Esophagus squamous epithelium (tissue), 5 donors: ENCODE results near the gene DLG4. TPM values are rescaled to one million over a fixed set of nuclear protein-coding genes. Genes with fewer than 3 reads are reported as not detected.
A peak's percentile ranks its signal among the peaks of the same experiment; 100 is the strongest.

Experiments used
- DNase-seq: peaks from one replicate; lab custom pipeline; 2025; lab: John Stamatoyannopoulos, UW
- H3K27ac ChIP-seq, 4 donors: fragments of 200-600 bp; sonication (generic); one replicate each; pipeline ENCODE4 v1.5.1; 2016 to 2019; ENCODE audit warnings: mild to moderate bottlenecking in 1 of 4
- H3K27me3 ChIP-seq, 4 donors: fragments of 200-600 bp; sonication (generic); 1 replicate in 3 of 4; 2 replicates in 1 of 4; pipeline versions ENCODE4 v1.5.1 to v1.6.0; 2017 to 2021; ENCODE audit warnings: antibody characterized with exemption in 1 of 4
- H3K36me3 ChIP-seq, 3 donors: fragments of 200-600 bp; sonication (generic); one replicate each; pipeline ENCODE4 v1.5.1; 2016 to 2019
- H3K4me1 ChIP-seq, 3 donors: fragments of 200-600 bp; sonication (generic); one replicate each; pipeline ENCODE4 v1.5.1; 2017 to 2019
- H3K4me3 ChIP-seq, 4 donors: fragments of 200-600 bp; sonication (generic); 1 replicate in 3 of 4; 2 replicates in 1 of 4; pipeline ENCODE4 v1.5.1; 2016 to 2019; ENCODE audit warnings: mild to moderate bottlenecking in 2 of 4, moderate library complexity in 1 of 4
- H3K9me3 ChIP-seq, 3 donors: fragments of 200-600 bp; sonication (generic); one replicate each; pipeline ENCODE4 v1.5.1; 2016 to 2019
- POLR2A ChIP-seq, 4 donors: fragments of 450-650 bp; IDR thresholded peaks; one replicate each; pipeline ENCODE4 v1.6.1; 2017; ENCODE audit warnings: antibody characterized with exemption in 4 of 4, mild to moderate bottlenecking in 4 of 4, moderate library complexity in 3 of 4
- whole genome bisulfite sequencing, 2 donors: methylation state at CpG; one replicate each; pipeline ENCODE4 v1.1.5; 2018; 5-methylcytosine and 5-hydroxymethylcytosine counted together
- intact Hi-C: fragments of 100-400 bp; cut with DNase I; formaldehyde crosslinking; loops from one replicate; pipeline ENCODE4 v1.15.0; 2022
- small RNA-seq, 4 donors: library from RNA; depleted of rRNA; stranded (forward); fragments of <200 nt; gene quantifications; one replicate each; pipeline ENCODE3, GENCODE V24; 2016
- total RNA-seq, 4 donors: library from RNA; depleted of rRNA; stranded (reverse); fragments of >200 nt; gene quantifications; one replicate each; pipeline ENCODE4 v1.1.0, GENCODE V29; 2016
- TF ChIP-seq, protein P1 (sequence below), 6 experiments: fragments of 450-650 bp in 4 of 6; fragments of 200-600 bp in 2 of 6; sonication (generic) in 2 of 6; IDR thresholded peaks; one replicate each; pipeline ENCODE4 v1.5.1; 2016 to 2019; ENCODE audit warnings: antibody characterized with exemption in 6 of 6, mild to moderate bottlenecking in 4 of 6, moderate library complexity in 4 of 6
- donor health status: DM: yes; HTN: yes; CAD: no.

The DLG4 gene
- total RNA-seq, 4 donors from 2014 or later = 2.6 to 13.9 (median 6.0) TPM

DNA sequence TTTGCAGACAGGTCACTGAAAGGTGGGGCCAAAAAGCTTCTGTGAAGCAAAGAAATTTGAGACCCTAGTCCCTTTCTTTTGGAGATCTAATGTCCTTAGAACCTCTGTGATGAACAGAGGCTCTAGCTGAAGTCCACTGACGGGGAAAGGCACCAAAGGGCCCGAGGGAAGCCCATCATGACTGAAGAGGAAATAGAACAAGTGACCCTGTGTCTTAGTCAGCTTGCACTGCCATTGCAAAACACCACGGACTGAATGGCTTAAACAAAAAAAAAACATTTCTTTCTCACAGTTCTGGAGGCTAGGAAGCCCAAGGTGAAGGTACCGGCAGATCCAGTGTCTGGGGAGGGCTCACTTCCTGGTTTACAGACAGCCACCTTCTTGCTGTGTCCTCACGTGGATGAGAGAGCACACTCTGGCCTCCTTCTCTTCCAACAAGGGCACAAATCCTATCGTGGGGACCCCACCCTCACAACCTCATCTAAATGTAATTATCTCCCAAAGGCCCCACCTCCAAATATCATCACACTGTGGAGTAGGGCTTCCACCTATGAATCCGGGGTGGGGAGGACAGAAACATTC lies 80.7 kb downstream of the DLG4 start:
- DNase-seq = no peak
- peak overlapping the region; percentile 77 to 86 (median 78) for H3K27ac ChIP-seq

DNA sequence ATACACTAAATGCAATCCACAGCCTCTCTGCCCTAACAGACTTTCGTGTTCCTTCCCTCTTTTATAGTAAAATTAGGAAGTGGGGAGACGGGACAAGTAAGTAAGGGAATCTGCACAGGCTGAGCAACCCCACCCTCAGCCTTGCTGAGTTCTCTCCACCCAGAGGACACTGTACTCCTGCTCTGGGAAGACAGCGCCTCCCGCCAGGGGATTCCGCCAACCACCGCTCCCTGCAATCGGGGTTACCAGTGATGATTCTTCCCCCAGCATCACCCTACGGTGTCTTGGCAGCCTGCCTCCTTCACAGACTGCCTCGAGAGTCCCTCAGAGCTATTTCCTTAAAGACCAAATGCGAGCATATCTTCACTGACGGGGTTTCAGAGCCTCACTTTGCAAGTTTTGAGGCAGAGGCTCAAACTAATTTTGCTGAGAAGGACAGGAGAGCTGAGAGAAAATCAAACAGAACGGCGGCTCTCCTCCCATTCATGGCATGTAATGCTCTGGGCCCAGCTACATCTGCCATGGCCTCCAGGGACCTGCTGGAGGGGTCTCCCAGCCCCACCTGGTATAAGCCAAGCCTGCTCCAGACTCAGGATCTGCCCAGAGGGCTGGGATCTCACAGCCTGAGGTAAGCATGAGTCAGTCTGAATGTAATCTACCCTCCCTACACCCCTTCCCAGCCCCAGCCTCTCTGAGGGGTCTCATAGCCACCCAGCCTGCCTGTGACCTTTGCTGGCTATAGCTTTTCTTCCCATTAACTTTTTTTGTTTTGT lies 82.3 kb downstream of the DLG4 start:
- Histone ChIP-seq H3K27ac (peak overlapping the region; percentile 24 to 58 (median 48)), H3K27me3 (peaks cover 0 to 37% (median 0%) of the 10 kb centered on the region in 4 donors), H3K4me1 (peaks cover 9 to 88% (median 14%) of the 10 kb centered on the region in 3 donors), H3K9me3 (no peaks in the 10 kb centered on the region), H3K36me3 (no peaks in the 10 kb centered on the region), H3K4me3 (no peak overlapping the region)
- DNase-seq = no peak
- TF ChIP-seq, protein P1, sequence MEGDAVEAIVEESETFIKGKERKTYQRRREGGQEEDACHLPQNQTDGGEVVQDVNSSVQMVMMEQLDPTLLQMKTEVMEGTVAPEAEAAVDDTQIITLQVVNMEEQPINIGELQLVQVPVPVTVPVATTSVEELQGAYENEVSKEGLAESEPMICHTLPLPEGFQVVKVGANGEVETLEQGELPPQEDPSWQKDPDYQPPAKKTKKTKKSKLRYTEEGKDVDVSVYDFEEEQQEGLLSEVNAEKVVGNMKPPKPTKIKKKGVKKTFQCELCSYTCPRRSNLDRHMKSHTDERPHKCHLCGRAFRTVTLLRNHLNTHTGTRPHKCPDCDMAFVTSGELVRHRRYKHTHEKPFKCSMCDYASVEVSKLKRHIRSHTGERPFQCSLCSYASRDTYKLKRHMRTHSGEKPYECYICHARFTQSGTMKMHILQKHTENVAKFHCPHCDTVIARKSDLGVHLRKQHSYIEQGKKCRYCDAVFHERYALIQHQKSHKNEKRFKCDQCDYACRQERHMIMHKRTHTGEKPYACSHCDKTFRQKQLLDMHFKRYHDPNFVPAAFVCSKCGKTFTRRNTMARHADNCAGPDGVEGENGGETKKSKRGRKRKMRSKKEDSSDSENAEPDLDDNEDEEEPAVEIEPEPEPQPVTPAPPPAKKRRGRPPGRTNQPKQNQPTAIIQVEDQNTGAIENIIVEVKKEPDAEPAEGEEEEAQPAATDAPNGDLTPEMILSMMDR (IDR thresholded peaks at IDR 0.05) = no peak
- TF ChIP-seq POLR2A (IDR thresholded peaks at IDR 0.05) = no peak
- intact Hi-C loops = loop anchor here (5.0 kb wide), 1 partner anchor 85 kb away; no protein-coding TSS in a partner anchor
- 13 to 16% methylated on average over 6 to 10 of the region's 13 CpGs for WGBS, 2 donors

More for the DNA sequence above, 80.7 kb downstream of the DLG4 start:
- no peak overlapping the region for H3K4me3 ChIP-seq
- no peaks in the 10 kb centered on the region for H3K9me3 ChIP-seq
- intact Hi-C loops = loop anchor here (5.0 kb wide), 1 partner anchor 87 kb away; no protein-coding TSS in a partner anchor
- WGBS, 2 donors = 54 to 61% methylated on average over 6 of the region's 7 CpGs
- no peaks in the 10 kb centered on the region for H3K36me3 ChIP-seq
- H3K4me1 ChIP-seq = peaks cover 9 to 84% (median 20%) of the 10 kb centered on the region in 3 donors
- H3K27me3 ChIP-seq = peaks cover 0 to 33% (median 0%) of the 10 kb centered on the region in 4 donors
- no peak for TF ChIP-seq POLR2A (IDR thresholded peaks at IDR 0.05)
- TF ChIP-seq, protein P1 (IDR thresholded peaks at IDR 0.05) = no peak

Small RNA genes within 50 kb of the gene (small RNA-seq; reads per million reads assigned to genes)
- 0 reads per million in 4 donors for gene AC120057.4
- 4.4 to 10.5 (median 7.0) reads per million in 4 donors for gene MIR324
- gene RF00019 = 0 reads per million in 4 donors

Other genes starting within 250 kb of the DLG4 start
- gene ALOX12, start 223.8 kb downstream of the DLG4 start, total RNA-seq = 10 to 100 TPM in 3 of 4 donors, 1 to 10 TPM in 1; 3.8 to 43.5 (median 26.4) TPM
- gene RNASEK, start 207.2 kb downstream of the DLG4 start, total RNA-seq = 100 to 1,000 TPM in 3 of 4 donors, 10 to 100 TPM in 1; 96.1 to 173 (median 137) TPM
- gene BCL6B, start 196.8 kb downstream of the DLG4 start, total RNA-seq = 1 to 10 TPM in 1 of 4 donors, under 1 TPM in 3; 0.15 to 1.9 (median 0.67) TPM
- 1 to 10 TPM; 2.7 to 5.6 (median 3.6) TPM for gene SLC16A13, start 183.8 kb downstream of the DLG4 start, total RNA-seq
- 1 to 10 TPM in 1 of 4 donors, under 1 TPM in 2, not detected in 1; 0.56 to 2.1 (median 0.72) TPM for gene SLC16A11, start 175.7 kb downstream of the DLG4 start, total RNA-seq
- 10 to 100 TPM in 1 of 4 donors, 1 to 10 TPM in 1, under 1 TPM in 2; 0.40 to 10.6 (median 4.0) TPM for gene CLEC10A, start 139.6 kb downstream of the DLG4 start, total RNA-seq
- gene ASGR2, start 105.0 kb downstream of the DLG4 start, total RNA-seq = under 1 TPM in 2 of 4 donors, not detected in 2; 0.50 to 0.95 TPM
- 1 to 10 TPM in 1 of 4 donors, under 1 TPM in 2, not detected in 1; 0.42 to 1.1 (median 0.97) TPM for gene ASGR1, start 40.5 kb downstream of the DLG4 start, total RNA-seq
- 100 to 1,000 TPM; 453 to 742 (median 464) TPM for gene ACADVL, start 102 bp upstream of the DLG4 start, total RNA-seq
- gene DVL2, start 14.7 kb upstream of the DLG4 start, total RNA-seq = 10 to 100 TPM; 21.4 to 58.0 (median 37.3) TPM
- gene PHF23, start 19.6 kb upstream of the DLG4 start, total RNA-seq = 10 to 100 TPM; 24.7 to 30.6 (median 27.0) TPM
- 100 to 1,000 TPM; 172 to 384 (median 197) TPM for gene GABARAP, start 22.6 kb upstream of the DLG4 start, total RNA-seq
- 10 to 100 TPM; 42.0 to 52.1 (median 47.8) TPM for gene CTDNEP1, start 31.9 kb upstream of the DLG4 start, total RNA-seq
- gene ELP5, start 32.4 kb upstream of the DLG4 start, total RNA-seq = 10 to 100 TPM; 14.9 to 21.8 (median 16.6) TPM
- gene CLDN7, start 42.6 kb upstream of the DLG4 start, total RNA-seq = 100 to 1,000 TPM; 172 to 411 (median 208) TPM
- 10 to 100 TPM in 1 of 4 donors, 1 to 10 TPM in 2, under 1 TPM in 1; 0.83 to 21.7 (median 2.5) TPM for gene SLC2A4, start 61.9 kb upstream of the DLG4 start, total RNA-seq
- gene YBX2, start 74.8 kb upstream of the DLG4 start, total RNA-seq = 1 to 10 TPM in 3 of 4 donors, under 1 TPM in 1; 0.44 to 3.8 (median 2.3) TPM
- gene EIF5A, start 87.8 kb upstream of the DLG4 start, total RNA-seq = 100 to 1,000 TPM; 324 to 543 (median 394) TPM
- 10 to 100 TPM; 40.9 to 80.7 (median 70.5) TPM for gene GPS2, start 95.5 kb upstream of the DLG4 start, total RNA-seq
- gene NEURL4, start 109.5 kb upstream of the DLG4 start, total RNA-seq = 10 to 100 TPM in 3 of 4 donors, 1 to 10 TPM in 1; 9.7 to 18.7 (median 14.4) TPM
- gene ACAP1, start 116.7 kb upstream of the DLG4 start, total RNA-seq = 1 to 10 TPM; 3.2 to 5.5 (median 3.8) TPM
- gene KCTD11, start 132.3 kb upstream of the DLG4 start, total RNA-seq = 10 to 100 TPM; 12.6 to 26.6 (median 22.1) TPM
- gene TMEM95, start 135.3 kb upstream of the DLG4 start, total RNA-seq = not detected
- 10 to 100 TPM in 2 of 4 donors, 1 to 10 TPM in 2; 6.2 to 15.2 (median 9.9) TPM for gene TNK1, start 161.3 kb upstream of the DLG4 start, total RNA-seq
- 10 to 100 TPM; 18.6 to 33.5 (median 24.7) TPM for gene PLSCR3, start 174.7 kb upstream of the DLG4 start, total RNA-seq
- gene TMEM256, start 184.3 kb upstream of the DLG4 start, total RNA-seq = 10 to 100 TPM; 27.9 to 88.0 (median 66.7) TPM
- gene NLGN2, start 188.0 kb upstream of the DLG4 start, total RNA-seq = 1 to 10 TPM; 1.4 to 5.3 (median 2.0) TPM
- gene SPEM1, start 200.5 kb upstream of the DLG4 start, total RNA-seq = not detected
- gene SPEM2, start 205.8 kb upstream of the DLG4 start, total RNA-seq = not detected
- not detected for gene SPEM3, start 209.0 kb upstream of the DLG4 start, total RNA-seq
- gene TMEM102, start 215.6 kb upstream of the DLG4 start, total RNA-seq = 10 to 100 TPM; 12.2 to 20.8 (median 16.9) TPM
- 10 to 100 TPM in 1 of 4 donors, 1 to 10 TPM in 3; 2.7 to 18.1 (median 6.1) TPM for gene FGF11, start 219.7 kb upstream of the DLG4 start, total RNA-seq
- gene CHRNB1, start 225.2 kb upstream of the DLG4 start, total RNA-seq = 1 to 10 TPM; 2.4 to 7.2 (median 4.6) TPM